ENCODE results near the gene DEPDC5.

Gene DEPDC5

GRCh38 chr22:31953261-31953660 lies 199.4 kb downstream of the DEPDC5 start:
- no peak for DNase-seq

GRCh38 chr22:31954535-31955523 lies 201.0 kb downstream of the DEPDC5 start:
- DNase-seq = no peak

- no peak for DNase-seq
Observed at GRCh38 chr22:31956360-31956759, 202.5 kb downstream of the DEPDC5 start.

Data from SIG-M5 (cell line).